Memory B cell (primary cell): ENCODE results near the gene RNF111.
"Not testable (repeated sequence)": the region's sequence is repeated elsewhere in the genome, so short reads cannot be mapped to it uniquely, and the experiment has no call there.

Experiments used
- ATAC-seq: fragments of 150-1000 bp; cut with Tn5 transposase; 2 replicates; pipeline ENCODE4 v1.10.0; 2021; ENCODE audit warnings: low read depth, mild to moderate bottlenecking, moderate library complexity
- DNase-seq, 2 donors: peaks; one replicate each; pipeline ENCODE4 v3.0.0; 2022; ENCODE audit warnings: low spot score in 2 of 2
- H3K27ac Mint-ChIP-seq: one replicate; pipeline ENCODE4 v1.8.0; 2022; ENCODE audit warnings: mild to moderate bottlenecking, moderate library complexity, mixed read lengths
- H3K27me3 Mint-ChIP-seq: one replicate; pipeline ENCODE4 v1.8.0; 2022; ENCODE audit warnings: mixed read lengths
- H3K36me3 Mint-ChIP-seq: one replicate; pipeline ENCODE4 v1.8.0; 2022; ENCODE audit warnings: mild to moderate bottlenecking, mixed read lengths
- H3K4me1 Mint-ChIP-seq: one replicate; pipeline ENCODE4 v1.8.0; 2022; ENCODE audit warnings: mixed read lengths
- H3K4me3 Mint-ChIP-seq: one replicate; pipeline ENCODE4 v1.8.0; 2022; ENCODE audit warnings: mild to moderate bottlenecking, moderate library complexity, mixed read lengths
- H3K9me3 Mint-ChIP-seq: one replicate; pipeline ENCODE4 v1.8.0; 2022; ENCODE audit warnings: mixed read lengths

RNF111 gene

DNA sequence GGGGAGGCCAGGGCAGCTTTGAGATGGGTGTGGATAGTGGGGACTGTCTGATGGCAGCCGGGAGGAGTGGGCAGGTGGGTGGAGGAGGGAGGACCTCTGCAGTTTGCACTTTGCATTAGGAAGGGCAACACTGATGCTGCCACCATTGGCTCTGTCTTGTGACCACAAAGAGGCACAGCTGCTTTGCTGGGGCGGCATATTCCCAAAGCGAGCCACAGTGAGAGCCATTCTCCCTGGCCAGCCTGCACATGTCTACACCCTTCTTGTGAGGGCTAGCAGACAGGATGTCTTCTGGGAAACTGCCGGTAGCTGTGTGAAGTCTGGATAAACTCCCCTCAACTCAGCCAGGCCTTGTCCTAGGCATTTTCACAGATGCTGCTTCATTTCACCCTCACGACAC, 155.8 kb downstream of the RNF111 start:
- Mint-ChIP-seq H3K36me3 (peaks cover under 1% of the 10 kb centered on the region), H3K27me3 (no peaks in the 10 kb centered on the region), H3K27ac (no peak overlapping the region), H3K4me1 (peaks cover 7% of the 10 kb centered on the region), H3K9me3 (no peaks in the 10 kb centered on the region), H3K4me3 (no peak overlapping the region)
- DNase-seq, result no peak
- ATAC-seq, result no peak

DNA sequence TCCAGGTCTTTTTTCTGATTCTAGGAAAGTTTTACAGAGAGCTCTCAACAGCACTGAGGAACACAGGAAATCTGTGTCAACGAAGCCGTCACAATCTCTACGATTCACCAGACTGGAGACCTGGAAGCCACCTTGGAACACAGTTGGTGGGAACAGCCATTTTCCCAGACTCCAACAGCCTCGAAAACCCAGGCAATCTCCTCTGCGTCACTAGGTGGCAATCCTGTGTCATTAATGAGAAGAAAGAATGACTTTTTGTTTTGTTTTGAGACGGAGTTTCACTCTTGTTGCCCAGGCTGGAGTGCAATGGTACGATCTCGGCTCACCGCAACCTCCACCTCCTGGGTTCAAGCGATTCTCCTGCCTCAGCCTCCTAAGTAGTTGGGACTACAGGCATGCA, 157.1 kb downstream of the RNF111 start:
- not testable (repeated sequence) for H3K4me1 Mint-ChIP-seq, H3K27me3 Mint-ChIP-seq, ATAC-seq, H3K36me3 Mint-ChIP-seq, H3K9me3 Mint-ChIP-seq, H3K4me3 Mint-ChIP-seq, DNase-seq
- H3K27ac Mint-ChIP-seq, result peak overlapping the region; percentile 31
